Mucosa of rectum (tissue), 2 donors: ENCODE measurements around the gene PRKCA.
"Not testable (repeated sequence)": the region's sequence is repeated elsewhere in the genome, so short reads cannot be mapped to it uniquely, and the experiment has no call there.

Source experiments
- H3K27ac ChIP-seq, 2 donors: one replicate each; pipeline ENCODE4 v1.7.0; 2013; ENCODE audit warnings: inconsistent platforms in 2 of 2, low read depth in 2 of 2, low read length in 2 of 2
- H3K27me3 ChIP-seq, 2 donors: one replicate each; pipeline ENCODE4 v1.7.0; 2013; ENCODE audit warnings: low read length in 2 of 2; ENCODE audit not compliant: control insufficient read depth in 2 of 2, insufficient read depth in 2 of 2
- H3K36me3 ChIP-seq, 2 donors: one replicate each; pipeline ENCODE4 v1.7.0; 2013; ENCODE audit warnings: low read length in 2 of 2; ENCODE audit not compliant: control insufficient read depth in 2 of 2, insufficient read depth in 2 of 2
- H3K4me1 ChIP-seq, 2 donors: one replicate each; pipeline ENCODE4 v1.7.0; 2013; ENCODE audit warnings: low read length in 2 of 2, mild to moderate bottlenecking in 1 of 2; ENCODE audit not compliant: control insufficient read depth in 2 of 2, insufficient read depth in 2 of 2
- H3K4me3 ChIP-seq, 2 donors: one replicate each; pipeline ENCODE4 v1.7.0; 2013; ENCODE audit warnings: low read length in 2 of 2
- H3K9ac ChIP-seq, 2 donors: one replicate each; pipeline ENCODE4 v1.7.0; 2013; ENCODE audit warnings: low read length in 2 of 2, low read depth in 1 of 2, mild to moderate bottlenecking in 1 of 2
- H3K9me3 ChIP-seq, 2 donors: one replicate each; pipeline ENCODE4 v1.7.0; 2013; ENCODE audit warnings: low read length in 2 of 2; ENCODE audit not compliant: control insufficient read depth in 2 of 2
- donor health status: healthy.
- donor health status: Normal muscosa, but diverticular disease.

The PRKCA gene

GRCh38 chr17:66489576-66489975 is 187.2 kb downstream of the PRKCA start:
- H3K4me3 ChIP-seq, H3K36me3 ChIP-seq, H3K27me3 ChIP-seq, H3K4me1 ChIP-seq, H3K27ac ChIP-seq, H3K9me3 ChIP-seq, H3K9ac ChIP-seq: not testable (repeated sequence)

DNA sequence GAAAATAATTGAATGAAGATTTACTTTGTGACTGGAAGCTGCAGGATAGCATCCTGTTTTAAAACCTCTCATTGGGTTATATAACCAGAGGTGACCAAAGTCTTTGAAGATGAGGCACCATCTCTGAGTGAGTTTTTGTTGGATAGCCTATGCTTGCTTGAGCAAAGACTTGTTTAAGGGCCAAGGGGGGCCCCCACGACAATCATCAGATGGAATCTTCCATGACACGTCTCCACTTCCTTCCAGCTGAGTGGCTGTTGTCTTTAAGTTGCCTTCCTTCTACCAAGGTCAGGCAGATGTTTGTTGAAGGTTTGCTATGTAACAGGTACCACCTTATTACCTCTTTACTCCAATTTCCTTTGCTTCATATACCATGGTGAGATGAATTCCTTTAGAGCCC is 188.8 kb downstream of the PRKCA start:
- no peaks in the 10 kb centered on the region for H3K36me3 ChIP-seq
- H3K9ac ChIP-seq: no peak overlapping the region
- H3K27ac ChIP-seq: no peak overlapping the region
- no peaks in the 10 kb centered on the region for H3K9me3 ChIP-seq
- H3K4me3 ChIP-seq: no peak overlapping the region
- peaks cover 0 to 2% of the 10 kb centered on the region in 2 donors for H3K4me1 ChIP-seq
- H3K27me3 ChIP-seq: no peaks in the 10 kb centered on the region

DNA sequence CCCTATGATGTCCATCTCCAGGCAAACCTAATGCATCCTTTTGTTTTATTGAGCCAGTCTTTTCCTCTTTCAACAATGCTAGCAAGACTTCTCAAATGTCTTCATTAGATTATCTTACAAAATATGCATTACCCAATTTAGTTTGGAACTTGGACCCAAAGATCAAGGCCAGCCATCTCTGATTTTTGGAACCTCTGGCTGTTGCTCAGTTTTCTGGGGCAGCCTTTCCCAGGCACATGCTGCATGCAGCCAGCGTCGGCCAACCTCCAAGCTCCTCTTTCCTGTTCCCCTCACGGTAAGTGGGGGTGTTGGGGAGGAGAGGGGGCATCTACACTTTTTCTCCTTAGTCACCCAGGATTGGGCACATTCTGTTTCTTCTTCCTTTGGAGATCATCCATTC is 189.3 kb downstream of the PRKCA start:
- Histone ChIP-seq H3K27ac (no peak overlapping the region), H3K9ac (no peak overlapping the region), H3K4me3 (no peak overlapping the region), H3K4me1 (peaks cover 0 to 2% of the 10 kb centered on the region in 2 donors), H3K36me3 (no peaks in the 10 kb centered on the region), H3K9me3 (no peaks in the 10 kb centered on the region), H3K27me3 (no peaks in the 10 kb centered on the region)

DNA sequence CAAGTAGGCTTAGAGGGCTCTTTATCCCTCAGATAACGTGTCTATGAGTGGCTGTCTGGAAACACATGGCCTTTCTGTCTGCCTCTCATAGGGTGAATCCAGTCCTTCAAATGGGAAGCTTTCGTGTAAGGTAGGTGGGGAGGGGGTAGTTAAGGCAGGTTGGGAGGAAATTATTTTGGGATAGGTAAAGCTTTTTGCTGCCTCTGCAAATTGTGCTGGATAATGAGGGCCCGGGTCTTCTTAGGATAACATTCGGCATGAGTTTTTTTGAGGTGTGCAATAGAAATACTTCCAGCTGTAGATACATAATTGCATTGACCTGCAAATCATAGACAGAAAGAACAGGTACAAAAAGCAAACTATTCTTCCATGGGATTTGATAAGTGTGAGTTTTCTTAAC is 189.7 kb downstream of the PRKCA start:
- no peaks in the 10 kb centered on the region for H3K9me3 ChIP-seq
- no peak overlapping the region for H3K27ac ChIP-seq
- no peak overlapping the region for H3K4me3 ChIP-seq
- no peaks in the 10 kb centered on the region for H3K27me3 ChIP-seq
- no peak overlapping the region for H3K9ac ChIP-seq
- peaks cover 0 to 2% of the 10 kb centered on the region in 2 donors for H3K4me1 ChIP-seq
- no peaks in the 10 kb centered on the region for H3K36me3 ChIP-seq

GRCh38 chr17:66492561-66493005 is 190.2 kb downstream of the PRKCA start:
- Histone ChIP-seq H3K27me3 (no peaks in the 10 kb centered on the region), H3K36me3 (no peaks in the 10 kb centered on the region), H3K27ac (no peak overlapping the region), H3K4me3 (no peak overlapping the region), H3K4me1 (no peaks in the 10 kb centered on the region), H3K9ac (no peak overlapping the region), H3K9me3 (no peaks in the 10 kb centered on the region)

DNA sequence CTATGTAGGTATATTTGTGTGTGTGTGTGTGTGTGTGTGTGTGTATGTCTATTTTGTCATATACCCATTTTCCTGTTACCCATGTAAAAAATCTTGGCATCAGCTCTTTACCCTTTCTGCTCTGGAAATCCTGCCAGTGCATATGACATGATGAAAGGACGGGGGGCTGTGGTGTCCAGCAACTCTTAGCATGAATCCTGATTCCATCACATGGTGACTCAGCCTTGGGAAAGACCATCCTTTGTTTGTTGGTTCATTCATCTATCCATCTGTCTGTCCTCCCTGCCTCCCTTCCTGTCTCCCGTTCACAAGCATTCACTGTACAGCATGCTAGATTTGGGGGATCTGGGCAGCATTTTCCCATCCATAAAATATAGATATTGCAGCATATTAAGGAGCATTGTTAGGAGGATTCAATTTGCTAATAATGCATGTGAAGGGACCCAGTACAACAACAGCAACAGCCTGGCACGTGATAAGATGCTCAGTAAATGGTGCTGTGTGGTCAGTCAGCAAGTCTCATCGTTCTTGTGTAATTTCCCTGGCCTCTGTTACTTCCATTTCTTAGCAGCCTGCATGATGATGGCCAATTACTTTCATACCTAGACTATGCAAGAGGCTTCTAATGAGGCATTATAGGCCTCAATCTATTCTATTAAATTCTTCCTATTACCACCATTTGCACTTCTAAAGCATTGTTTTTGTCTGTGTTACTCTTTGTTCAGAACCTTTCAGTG is 191.0 kb downstream of the PRKCA start:
- H3K27ac ChIP-seq: no peak overlapping the region
- H3K9me3 ChIP-seq: no peaks in the 10 kb centered on the region
- H3K9ac ChIP-seq: no peak overlapping the region
- no peaks in the 10 kb centered on the region for H3K27me3 ChIP-seq
- H3K36me3 ChIP-seq: no peaks in the 10 kb centered on the region
- H3K4me3 ChIP-seq: no peak overlapping the region
- H3K4me1 ChIP-seq: no peaks in the 10 kb centered on the region

DNA sequence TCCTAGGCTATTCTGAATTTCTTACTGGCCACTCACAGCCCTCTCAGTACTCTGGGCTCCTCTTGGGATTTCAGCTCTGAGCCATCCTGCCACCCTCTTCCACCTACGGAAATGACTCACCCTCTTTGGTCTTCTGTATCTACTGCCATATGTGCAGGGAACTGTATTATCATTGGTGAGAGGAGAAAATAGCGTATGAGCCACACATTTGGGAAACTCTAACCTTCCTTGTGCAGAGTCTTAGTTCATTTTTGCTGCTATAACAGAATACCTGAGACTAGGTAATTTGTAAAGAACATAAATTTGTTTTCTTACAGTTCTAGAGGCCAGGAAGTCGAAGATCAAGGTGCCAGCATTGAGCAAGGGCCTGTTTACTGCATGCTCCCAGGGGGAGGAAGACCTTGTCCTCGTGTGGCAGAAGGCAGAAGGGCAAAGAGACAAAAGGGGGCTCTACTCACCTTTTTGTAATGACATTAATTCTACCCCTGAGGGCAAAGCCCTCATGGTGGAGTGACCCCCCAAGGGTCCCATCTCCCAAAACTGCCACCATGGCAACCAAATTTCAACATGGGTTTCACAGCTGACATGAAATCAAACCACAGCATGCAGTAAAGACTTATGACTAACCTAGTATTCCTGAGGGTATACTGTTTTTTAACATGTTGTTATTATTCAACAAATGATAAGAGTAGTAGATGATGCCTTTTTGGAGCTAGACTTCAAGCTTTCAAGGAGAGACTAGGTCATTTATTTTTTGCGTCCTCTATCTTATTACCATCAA is 191.8 kb downstream of the PRKCA start:
- Histone ChIP-seq H3K27me3 (no peaks in the 10 kb centered on the region), H3K36me3 (no peaks in the 10 kb centered on the region), H3K9me3 (no peaks in the 10 kb centered on the region), H3K4me3 (no peak overlapping the region), H3K27ac (no peak overlapping the region), H3K9ac (no peak overlapping the region), H3K4me1 (no peaks in the 10 kb centered on the region)

GRCh38 chr17:66495035-66495434 is 192.6 kb downstream of the PRKCA start:
- H3K27me3 ChIP-seq: no peaks in the 10 kb centered on the region
- no peaks in the 10 kb centered on the region for H3K36me3 ChIP-seq
- H3K9ac ChIP-seq: no peak overlapping the region
- no peaks in the 10 kb centered on the region for H3K9me3 ChIP-seq
- H3K4me1 ChIP-seq: no peaks in the 10 kb centered on the region
- no peak overlapping the region for H3K4me3 ChIP-seq
- H3K27ac ChIP-seq: no peak overlapping the region

- H3K36me3 ChIP-seq: no peaks in the 10 kb centered on the region
- H3K27ac ChIP-seq: no peak overlapping the region
- no peak overlapping the region for H3K9ac ChIP-seq
- no peaks in the 10 kb centered on the region for H3K4me1 ChIP-seq
- no peaks in the 10 kb centered on the region for H3K27me3 ChIP-seq
- H3K4me3 ChIP-seq: no peak overlapping the region
- H3K9me3 ChIP-seq: no peaks in the 10 kb centered on the region
These were observed 193.9 kb downstream of the PRKCA start for GRCh38 chr17:66496306-66496705.

- H3K4me1 ChIP-seq: peaks cover 1 to 6% of the 10 kb centered on the region in 2 donors
- no peak overlapping the region for H3K27ac ChIP-seq
- no peak overlapping the region for H3K4me3 ChIP-seq
- H3K27me3 ChIP-seq: no peaks in the 10 kb centered on the region
- H3K9ac ChIP-seq: no peak overlapping the region
- no peaks in the 10 kb centered on the region for H3K36me3 ChIP-seq
- H3K9me3 ChIP-seq: no peaks in the 10 kb centered on the region
These were observed 196.2 kb downstream of the PRKCA start for GRCh38 chr17:66498580-66498979.
